A549 (cell line): ENCODE measurements around the gene PCBP3. TPM values are rescaled to one million over a fixed set of nuclear protein-coding genes. Genes with fewer than 3 reads are reported as not detected.
A peak's percentile ranks its signal among the peaks of the same experiment; 100 is the strongest.

Experiments used
- ATAC-seq, 2 experiments: fragments of 200-7000 bp in 1 of 2; fragments of >200 bp in 1 of 2; cut with Nextera tagmentation in 1 of 2; cut with Tn5 transposase in 1 of 2; 3 replicates each; pipeline versions ENCODE4 v1.8.0 to v1.9.1; 2018 to 2020; ENCODE audit warnings: mild to moderate bottlenecking in 1 of 2, moderate library complexity in 1 of 2
- CTCF ChIA-PET: fragments of 300-600 bp; sonication (Branson Sonifier 250); formaldehyde crosslinking; extraction: SDS; loops from one replicate; lab custom pipeline; 2021; ENCODE audit warnings: antibody characterized with exemption, inconsistent platforms; lab: Yijun Ruan, JAX
- POLR2A ChIA-PET: fragments of 350-600 bp; formaldehyde crosslinking; extraction: SDS; loops from one replicate; lab custom pipeline; 2021; ENCODE audit warnings: antibody characterized with exemption, inconsistent platforms; lab: Yijun Ruan, JAX
- DNase-seq, 2 experiments: peaks; one replicate each; pipeline versions ENCODE4 v3.0.0 to v3.0.0-alpha.2; 2011 to 2016; ENCODE audit warnings: low read depth in 1 of 2, low spot score in 1 of 2
- FAIRE-seq: peaks from 2 replicates; lab custom pipeline; 2011; peaks lifted over from hg19 to GRCh38; lab: Jason Lieb, UNC
- H3K27ac ChIP-seq, 2 experiments: fragments of >200 bp; sonication (Bioruptor Twin); formaldehyde crosslinking; 3 replicates each; pipeline ENCODE4 v1.5.1; 2016 to 2017
- H3K4me1 ChIP-seq: fragments of >200 bp; sonication (Bioruptor Twin); formaldehyde crosslinking; 3 replicates; pipeline ENCODE4 v1.6.1; 2016
- H3K4me2 ChIP-seq: fragments of >200 bp; sonication (Bioruptor Twin); formaldehyde crosslinking; 3 replicates; pipeline ENCODE4 v1.6.1; 2016
- H3K4me3 ChIP-seq: fragments of >200 bp; sonication (Bioruptor Twin); formaldehyde crosslinking; 3 replicates; pipeline ENCODE4 v1.5.1; 2016
- H3K9me3 ChIP-seq: fragments of >200 bp; sonication (Bioruptor Twin); formaldehyde crosslinking; 3 replicates; pipeline ENCODE4 v1.6.1; 2016
- CBX2 ChIP-seq: fragments of 200-600 bp; sonication (generic); IDR thresholded peaks from 2 replicates; pipeline ENCODE4 v1.6.1; 2016; ENCODE audit warnings: low read depth, mild to moderate bottlenecking, borderline replicate concordance
- CEBPB ChIP-seq, 2 experiments: fragments of >200 bp in 1 of 2; sonication (Bioruptor Twin) in 1 of 2; formaldehyde crosslinking in 1 of 2; IDR thresholded peaks; 2 replicates each; pipeline ENCODE4 v1.6.1; 2012 to 2016
- EHF ChIP-seq: fragments of 250-450 bp; sonication (Bioruptor Pico); IDR thresholded peaks from 2 replicates; pipeline ENCODE4 v1.5.0; 2020; ENCODE audit warnings: mild to moderate bottlenecking
- HOXB13 ChIP-seq: fragments of 250-450 bp; sonication (Bioruptor Pico); IDR thresholded peaks from 2 replicates; pipeline ENCODE4 v1.5.0; 2020; ENCODE audit warnings: low read depth, mild to moderate bottlenecking, moderate library complexity
- MAFK ChIP-seq: fragments of 450-650 bp; IDR thresholded peaks from 2 replicates; pipeline ENCODE4 v1.6.1; 2014; ENCODE audit not compliant: partially characterized antibody
- MAZ ChIP-seq: fragments of 150-350 bp; IDR thresholded peaks from 2 replicates; pipeline ENCODE4 v1.6.1; 2014; ENCODE audit warnings: antibody characterized with exemption, low read depth, low read length, borderline replicate concordance
- NPAS2 ChIP-seq: fragments of 250-450 bp; sonication (Bioruptor Pico); IDR thresholded peaks from 2 replicates; pipeline ENCODE4 v1.8.0; 2022; ENCODE audit warnings: mild to moderate bottlenecking, moderate library complexity, borderline replicate concordance
- NR3C1 ChIP-seq: fragments of >200 bp; sonication (Bioruptor Twin); formaldehyde crosslinking; IDR thresholded peaks from 3 replicates; pipeline ENCODE4 v1.6.1; 2017
- PHF8 ChIP-seq: fragments of 200-600 bp; sonication (generic); IDR thresholded peaks from 2 replicates; pipeline ENCODE4 v1.6.1; 2016; ENCODE audit warnings: low read depth, mild to moderate bottlenecking, antibody characterized with exemption, moderate library complexity, borderline replicate concordance
- RAD21 ChIP-seq, 2 experiments: fragments of >200 bp in 1 of 2; sonication (Bioruptor Twin) in 1 of 2; formaldehyde crosslinking in 1 of 2; IDR thresholded peaks in 1 of 2; conservative IDR thresholded peaks in 1 of 2; 2 replicates in 1 of 2; 3 replicates in 1 of 2; pipeline ENCODE4 v1.6.1; 2012 to 2018; ENCODE audit warnings: inconsistent platforms in 1 of 2
- RARB ChIP-seq: fragments of 250-450 bp; sonication (Bioruptor Pico); IDR thresholded peaks from 2 replicates; pipeline ENCODE4 v1.8.0; 2021; ENCODE audit warnings: mild to moderate bottlenecking, moderate library complexity
- RFX5 ChIP-seq: fragments of 450-650 bp; IDR thresholded peaks from 2 replicates; pipeline ENCODE4 v1.7.1; 2014; ENCODE audit warnings: antibody characterized with exemption, mild to moderate bottlenecking, moderate library complexity
- SREBF2 ChIP-seq: fragments of 450-650 bp; IDR thresholded peaks from 2 replicates; pipeline ENCODE4 v1.6.1; 2014; ENCODE audit warnings: mild to moderate bottlenecking, moderate library complexity
- ZC3H11A ChIP-seq: fragments of 450-650 bp; IDR thresholded peaks from 2 replicates; pipeline ENCODE4 v1.6.1; 2014; ENCODE audit warnings: antibody characterized with exemption, mild to moderate bottlenecking
- ZFP36 ChIP-seq: fragments of 450-650 bp; IDR thresholded peaks from 2 replicates; pipeline ENCODE4 v1.6.1; 2014; ENCODE audit warnings: borderline replicate concordance; ENCODE audit not compliant: partially characterized antibody
- ZNF302 ChIP-seq: fragments of 250-450 bp; sonication (Bioruptor Pico); IDR thresholded peaks from 2 replicates; pipeline ENCODE4 v1.9.0; 2021; ENCODE audit warnings: inconsistent platforms, mild to moderate bottlenecking, moderate library complexity
- WGBS: methylation state at CpG from one replicate; pipeline ENCODE4 v1.1.6; 2017; ENCODE audit errors: missing lambda C conversion rate; 5-methylcytosine and 5-hydroxymethylcytosine counted together
- polyA plus RNA-seq, 4 experiments: library from polyadenylated mRNA; depleted of rRNA in 3 of 4; stranded (reverse); fragments of >200 nt; fragmentation: RNase III in 1 of 4; extraction: RNeasy Plus Mini Kit Qiagen cat#74134 plus additional on column Dnase treatment in 1 of 4; gene quantifications; 2 replicates in 3 of 4; 3 replicates in 1 of 4; pipeline ENCODE4 v1.2.3, GENCODE V29; 2011 to 2017
- TF ChIP-seq, protein P1 (sequence below): fragments of 450-650 bp; IDR thresholded peaks from 2 replicates; pipeline ENCODE4 v1.6.1; 2014; ENCODE audit warnings: antibody characterized with exemption
- TF ChIP-seq, protein P2 (sequence below): fragments of 200-600 bp; sonication (generic); IDR thresholded peaks from 2 replicates; pipeline ENCODE4 v1.6.1; 2016; ENCODE audit warnings: antibody characterized with exemption, mild to moderate bottlenecking, moderate library complexity
- TF ChIP-seq, protein P3 (sequence below): IDR thresholded peaks from 2 replicates; pipeline ENCODE4 v1.6.1; 2012; ENCODE audit warnings: low read depth, borderline replicate concordance
- TF ChIP-seq, protein P4 (sequence below): fragments of >200 bp; sonication (Bioruptor Twin); formaldehyde crosslinking; IDR thresholded peaks from 3 replicates; pipeline ENCODE4 v1.6.1; 2016
- TF ChIP-seq, protein P5 (sequence below): fragments of 250-450 bp; sonication (Bioruptor Pico); IDR thresholded peaks from 2 replicates; pipeline ENCODE4 v1.5.0; 2021; ENCODE audit warnings: mild to moderate bottlenecking, moderate library complexity, borderline replicate concordance

Gene PCBP3
- polyA plus RNA-seq, 2 of the 4 experiments (the other 2 are of a cell fraction), result 0.30 to 0.34 TPM

DNA sequence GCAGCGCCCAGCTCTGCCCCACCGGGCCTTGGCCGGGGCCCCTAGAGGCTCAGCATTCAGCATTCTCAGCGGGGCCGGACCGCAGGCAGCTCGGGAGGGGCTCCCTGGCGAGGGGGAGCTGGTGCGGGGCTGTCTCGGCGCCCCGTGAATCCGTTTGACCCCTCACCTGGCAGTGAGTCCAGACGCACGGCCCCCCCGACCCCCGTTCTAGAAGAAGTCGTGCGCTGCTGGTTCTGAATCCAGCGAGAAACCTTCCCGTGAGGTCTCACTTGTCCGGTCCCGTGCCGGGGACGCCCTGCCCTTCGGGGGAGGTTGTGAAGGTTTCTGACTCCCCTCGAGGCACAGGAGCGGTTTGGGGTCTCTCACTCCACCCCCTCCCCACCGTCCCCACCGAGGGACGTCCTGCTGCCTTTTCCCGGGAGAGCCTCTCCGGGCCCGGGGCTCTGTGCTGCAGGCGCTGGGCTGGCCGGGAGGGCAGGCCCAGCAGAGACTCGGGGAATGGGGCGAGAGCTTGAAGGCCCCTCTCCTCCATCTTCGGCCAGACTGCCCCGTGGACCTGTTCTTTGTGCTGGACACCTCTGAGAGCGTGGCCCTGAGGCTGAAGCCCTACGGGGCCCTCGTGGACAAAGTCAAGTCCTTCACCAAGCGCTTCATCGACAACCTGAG, 338.7 kb downstream of the PCBP3 start:
- CTCF ChIA-PET, result no interaction called here
- Histone ChIP-seq H3K9me3 (no peaks in the 10 kb centered on the region), H3K4me3 (peak overlapping the region; percentile 44), H3K4me2 (peak overlapping the region; percentile 97), H3K27ac (peak overlapping the region; percentile 53 to 89; a peak in 4 of 6 replicates), H3K4me1 (no peaks in the 10 kb centered on the region)
- DNase-seq (no peak), ATAC-seq (peak; percentile 17 to 49; a peak in 3 of 6 replicates), FAIRE-seq (no peak)
- POLR2A ChIA-PET, result no interaction called here
- 74% methylated on average over 9 of the region's 45 CpGs for WGBS
- no peak for TF ChIP-seq RAD21 (conservative IDR thresholded peaks at IDR 0.05 in 1 of 2, IDR thresholded peaks at IDR 0.05 in 1 of 2)
- no peak for TF ChIP-seq RARB (CRISPR knock-in tag)
- TF ChIP-seq, protein P1, sequence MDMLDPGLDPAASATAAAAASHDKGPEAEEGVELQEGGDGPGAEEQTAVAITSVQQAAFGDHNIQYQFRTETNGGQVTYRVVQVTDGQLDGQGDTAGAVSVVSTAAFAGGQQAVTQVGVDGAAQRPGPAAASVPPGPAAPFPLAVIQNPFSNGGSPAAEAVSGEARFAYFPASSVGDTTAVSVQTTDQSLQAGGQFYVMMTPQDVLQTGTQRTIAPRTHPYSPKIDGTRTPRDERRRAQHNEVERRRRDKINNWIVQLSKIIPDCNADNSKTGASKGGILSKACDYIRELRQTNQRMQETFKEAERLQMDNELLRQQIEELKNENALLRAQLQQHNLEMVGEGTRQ, result no peak
- TF ChIP-seq SREBF2, result no peak
- TF ChIP-seq ZFP36, result no peak
- no peak for TF ChIP-seq RFX5
- no peak for TF ChIP-seq MAFK
- no peak for TF ChIP-seq ZC3H11A
- TF ChIP-seq CBX2, result no peak
- TF ChIP-seq MAZ, result no peak
- TF ChIP-seq, protein P2, sequence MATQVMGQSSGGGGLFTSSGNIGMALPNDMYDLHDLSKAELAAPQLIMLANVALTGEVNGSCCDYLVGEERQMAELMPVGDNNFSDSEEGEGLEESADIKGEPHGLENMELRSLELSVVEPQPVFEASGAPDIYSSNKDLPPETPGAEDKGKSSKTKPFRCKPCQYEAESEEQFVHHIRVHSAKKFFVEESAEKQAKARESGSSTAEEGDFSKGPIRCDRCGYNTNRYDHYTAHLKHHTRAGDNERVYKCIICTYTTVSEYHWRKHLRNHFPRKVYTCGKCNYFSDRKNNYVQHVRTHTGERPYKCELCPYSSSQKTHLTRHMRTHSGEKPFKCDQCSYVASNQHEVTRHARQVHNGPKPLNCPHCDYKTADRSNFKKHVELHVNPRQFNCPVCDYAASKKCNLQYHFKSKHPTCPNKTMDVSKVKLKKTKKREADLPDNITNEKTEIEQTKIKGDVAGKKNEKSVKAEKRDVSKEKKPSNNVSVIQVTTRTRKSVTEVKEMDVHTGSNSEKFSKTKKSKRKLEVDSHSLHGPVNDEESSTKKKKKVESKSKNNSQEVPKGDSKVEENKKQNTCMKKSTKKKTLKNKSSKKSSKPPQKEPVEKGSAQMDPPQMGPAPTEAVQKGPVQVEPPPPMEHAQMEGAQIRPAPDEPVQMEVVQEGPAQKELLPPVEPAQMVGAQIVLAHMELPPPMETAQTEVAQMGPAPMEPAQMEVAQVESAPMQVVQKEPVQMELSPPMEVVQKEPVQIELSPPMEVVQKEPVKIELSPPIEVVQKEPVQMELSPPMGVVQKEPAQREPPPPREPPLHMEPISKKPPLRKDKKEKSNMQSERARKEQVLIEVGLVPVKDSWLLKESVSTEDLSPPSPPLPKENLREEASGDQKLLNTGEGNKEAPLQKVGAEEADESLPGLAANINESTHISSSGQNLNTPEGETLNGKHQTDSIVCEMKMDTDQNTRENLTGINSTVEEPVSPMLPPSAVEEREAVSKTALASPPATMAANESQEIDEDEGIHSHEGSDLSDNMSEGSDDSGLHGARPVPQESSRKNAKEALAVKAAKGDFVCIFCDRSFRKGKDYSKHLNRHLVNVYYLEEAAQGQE, result no peak

DNA sequence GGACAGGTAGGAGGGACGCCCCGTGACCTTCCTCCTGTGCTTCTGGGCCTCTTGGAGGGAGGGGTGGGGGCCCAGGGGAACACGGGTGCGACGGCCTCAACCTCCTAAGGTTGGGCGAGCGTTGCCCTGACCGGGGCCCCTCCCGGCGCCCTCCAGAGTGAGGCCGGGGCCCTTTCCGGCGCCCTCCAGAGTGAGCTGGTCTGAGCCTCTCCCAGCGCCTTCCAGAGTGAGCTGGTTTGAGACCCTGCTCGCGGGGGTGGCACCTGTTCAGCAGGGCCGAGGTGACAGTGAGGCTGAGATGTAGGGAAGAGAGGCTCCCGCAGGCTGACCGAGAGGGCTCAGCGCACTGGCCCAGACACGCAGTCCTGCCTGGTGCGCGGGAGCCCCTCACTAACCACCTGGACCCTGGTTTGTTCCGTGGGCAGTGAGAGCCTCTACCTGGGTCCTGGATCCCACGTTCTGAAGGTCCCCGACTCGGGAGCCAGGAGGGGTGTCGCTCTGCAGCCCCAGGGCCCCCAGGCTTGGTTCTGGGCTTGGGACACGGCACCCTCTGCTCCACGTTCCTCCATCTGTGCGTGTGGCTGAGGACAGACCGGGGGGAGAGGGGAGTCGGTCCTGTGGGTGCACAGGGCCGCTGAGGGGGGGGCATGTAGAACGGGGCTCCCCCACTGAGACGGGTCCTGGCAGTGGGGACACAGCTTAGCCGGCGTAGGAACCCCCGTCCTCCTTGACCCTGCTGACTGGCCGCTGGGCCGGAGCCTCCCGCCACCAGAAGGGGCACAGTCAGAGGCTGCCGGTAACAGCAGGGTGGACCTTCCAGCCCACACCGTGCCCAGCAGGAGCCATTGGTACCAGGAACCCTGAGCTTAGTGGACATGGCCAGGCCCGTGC, 339.5 kb downstream of the PCBP3 start:
- no peak overlapping the region for H3K4me2 ChIP-seq
- TF ChIP-seq, protein P3, sequence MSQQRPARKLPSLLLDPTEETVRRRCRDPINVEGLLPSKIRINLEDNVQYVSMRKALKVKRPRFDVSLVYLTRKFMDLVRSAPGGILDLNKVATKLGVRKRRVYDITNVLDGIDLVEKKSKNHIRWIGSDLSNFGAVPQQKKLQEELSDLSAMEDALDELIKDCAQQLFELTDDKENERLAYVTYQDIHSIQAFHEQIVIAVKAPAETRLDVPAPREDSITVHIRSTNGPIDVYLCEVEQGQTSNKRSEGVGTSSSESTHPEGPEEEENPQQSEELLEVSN, result no peak
- TF ChIP-seq PHF8, result no peak
- TF ChIP-seq NPAS2, result no peak
- no peak for TF ChIP-seq HOXB13
- DNase-seq (no peak), ATAC-seq (no peak), FAIRE-seq (no peak)
- POLR2A ChIA-PET, result interaction anchor here (0.5 kb wide), 1 partner anchor 9 kb away, joined by 4 read pairs; no protein-coding TSS in a partner anchor
- no peaks in the 10 kb centered on the region for H3K4me1 ChIP-seq
- H3K27ac ChIP-seq, result no peak overlapping the region
- CTCF ChIA-PET, result no interaction called here
- no peaks in the 10 kb centered on the region for H3K9me3 ChIP-seq
- WGBS, result 90% methylated on average over 17 of the region's 45 CpGs
- no peak overlapping the region for H3K4me3 ChIP-seq

DNA sequence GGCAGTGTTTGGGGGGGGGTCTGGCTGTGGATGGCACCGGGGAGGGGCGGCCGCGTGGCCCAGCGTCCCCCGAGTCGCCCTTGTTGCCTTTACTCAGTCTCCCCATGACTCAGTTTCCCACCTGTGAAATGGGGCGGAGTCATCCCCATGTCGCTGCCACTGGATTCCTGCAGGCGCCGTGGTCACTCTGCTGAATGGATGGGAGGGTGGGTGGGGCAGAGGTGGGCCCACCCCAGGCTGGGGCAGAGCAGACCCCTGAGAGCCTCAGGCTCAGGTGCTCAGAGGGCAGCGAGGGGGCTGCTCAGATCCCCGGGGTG, 340.1 kb downstream of the PCBP3 start:
- Histone ChIP-seq H3K4me1 (no peaks in the 10 kb centered on the region), H3K9me3 (no peaks in the 10 kb centered on the region), H3K4me3 (no peak overlapping the region), H3K4me2 (no peak overlapping the region), H3K27ac (no peak overlapping the region)
- WGBS, result 97% methylated on average over 7 of the region's 13 CpGs
- CTCF ChIA-PET, result no interaction called here
- POLR2A ChIA-PET, result interaction anchor here (0.5 kb wide), 1 partner anchor 10 kb away, joined by 4 read pairs; no protein-coding TSS in a partner anchor
- ATAC-seq, result no peak
- DNase-seq, result no peak
- no peak for FAIRE-seq
- TF ChIP-seq ZNF302 (CRISPR knock-in tag) (no peak), EHF (no peak), CEBPB (IDR thresholded peaks at IDR 0.05) (no peak), NR3C1 (no peak)
- TF ChIP-seq, protein P4, sequence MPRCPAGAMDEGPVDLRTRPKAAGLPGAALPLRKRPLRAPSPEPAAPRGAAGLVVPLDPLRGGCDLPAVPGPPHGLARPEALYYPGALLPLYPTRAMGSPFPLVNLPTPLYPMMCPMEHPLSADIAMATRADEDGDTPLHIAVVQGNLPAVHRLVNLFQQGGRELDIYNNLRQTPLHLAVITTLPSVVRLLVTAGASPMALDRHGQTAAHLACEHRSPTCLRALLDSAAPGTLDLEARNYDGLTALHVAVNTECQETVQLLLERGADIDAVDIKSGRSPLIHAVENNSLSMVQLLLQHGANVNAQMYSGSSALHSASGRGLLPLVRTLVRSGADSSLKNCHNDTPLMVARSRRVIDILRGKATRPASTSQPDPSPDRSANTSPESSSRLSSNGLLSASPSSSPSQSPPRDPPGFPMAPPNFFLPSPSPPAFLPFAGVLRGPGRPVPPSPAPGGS, result no peak
- TF ChIP-seq, protein P5, sequence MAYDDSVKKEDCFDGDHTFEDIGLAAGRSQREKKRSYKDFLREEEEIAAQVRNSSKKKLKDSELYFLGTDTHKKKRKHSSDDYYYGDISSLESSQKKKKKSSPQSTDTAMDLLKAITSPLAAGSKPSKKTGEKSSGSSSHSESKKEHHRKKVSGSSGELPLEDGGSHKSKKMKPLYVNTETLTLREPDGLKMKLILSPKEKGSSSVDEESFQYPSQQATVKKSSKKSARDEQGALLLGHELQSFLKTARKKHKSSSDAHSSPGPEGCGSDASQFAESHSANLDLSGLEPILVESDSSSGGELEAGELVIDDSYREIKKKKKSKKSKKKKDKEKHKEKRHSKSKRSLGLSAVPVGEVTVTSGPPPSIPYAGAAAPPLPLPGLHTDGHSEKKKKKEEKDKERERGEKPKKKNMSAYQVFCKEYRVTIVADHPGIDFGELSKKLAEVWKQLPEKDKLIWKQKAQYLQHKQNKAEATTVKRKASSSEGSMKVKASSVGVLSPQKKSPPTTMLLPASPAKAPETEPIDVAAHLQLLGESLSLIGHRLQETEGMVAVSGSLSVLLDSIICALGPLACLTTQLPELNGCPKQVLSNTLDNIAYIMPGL (CRISPR knock-in tag), result no peak
